Mammary epithelial cell (primary cell): ENCODE results near the gene SOS2.

Source experiments
- CTCF ChIP-seq, 2 donors: IDR thresholded peaks in 1 of 2; conservative IDR thresholded peaks in 1 of 2; 2 replicates each; pipeline ENCODE4 v1.5.1; 2011 to 2012; ENCODE audit warnings: inconsistent platforms in 2 of 2, low read length in 2 of 2, mild to moderate bottlenecking in 2 of 2, control low read depth in 1 of 2, low read depth in 1 of 2; ENCODE audit not compliant: insufficient read depth in 1 of 2; ENCODE audit errors: extremely low read depth in 1 of 2
- EZH2 ChIP-seq: IDR thresholded peaks from 2 replicates; pipeline ENCODE4 v1.6.1; 2012; ENCODE audit warnings: low read length, inconsistent platforms, borderline replicate concordance

- TF ChIP-seq EZH2 (no peak), CTCF (conservative IDR thresholded peaks at IDR 0.05 in 1 of 2, IDR thresholded peaks at IDR 0.05 in 1 of 2; ENCODE audit: extremely low read depth in 1 of 2, insufficient read depth in 1 of 2, low read depth in 1 of 2, low read length in 2 of 2) (no peak)
These were observed 1.0 kb downstream of the SOS2 start for GRCh38 chr14:50230401-50230700.
